ENCODE data around the gene CAPS.

DNA sequence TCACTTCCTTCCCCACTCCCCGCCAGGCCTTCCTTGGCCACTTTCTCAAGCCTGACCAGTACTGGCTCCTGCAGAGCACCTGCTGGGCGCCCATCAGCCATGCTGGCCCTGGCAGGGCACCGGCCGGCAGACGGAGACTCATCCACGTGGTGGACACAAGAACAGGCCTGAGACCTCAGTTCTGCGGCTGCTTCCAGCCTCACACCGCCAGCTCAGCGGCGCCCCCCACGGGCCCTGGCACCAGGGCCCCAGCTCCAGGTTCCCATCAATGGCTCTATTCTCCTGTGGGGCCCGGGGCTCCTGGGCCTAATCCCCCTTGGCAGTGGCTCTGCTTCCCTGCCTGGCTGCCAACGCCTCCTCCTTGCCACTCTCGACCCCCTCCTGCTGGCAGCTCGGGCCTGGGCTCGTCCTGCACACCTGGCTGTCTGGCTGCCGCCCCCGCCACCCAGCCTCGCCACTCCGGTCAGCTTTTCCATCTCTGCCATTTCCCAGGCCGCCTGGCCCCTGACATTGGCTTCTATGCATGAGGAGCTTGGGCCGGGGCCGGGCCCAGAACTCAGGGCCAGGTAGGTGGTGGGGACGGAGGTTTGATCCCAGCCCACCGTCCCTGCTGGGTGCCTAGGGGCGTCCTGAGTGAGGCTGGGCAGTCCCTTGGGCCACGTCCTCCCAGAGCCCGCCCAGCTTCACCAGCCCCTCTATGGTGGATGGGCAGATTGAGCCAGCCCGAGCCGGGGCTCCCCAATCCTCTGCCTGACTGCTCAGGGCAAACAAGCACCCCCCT lies 16.7 kb upstream of the CAPS start:
- TF ChIP-seq, protein P1, sequence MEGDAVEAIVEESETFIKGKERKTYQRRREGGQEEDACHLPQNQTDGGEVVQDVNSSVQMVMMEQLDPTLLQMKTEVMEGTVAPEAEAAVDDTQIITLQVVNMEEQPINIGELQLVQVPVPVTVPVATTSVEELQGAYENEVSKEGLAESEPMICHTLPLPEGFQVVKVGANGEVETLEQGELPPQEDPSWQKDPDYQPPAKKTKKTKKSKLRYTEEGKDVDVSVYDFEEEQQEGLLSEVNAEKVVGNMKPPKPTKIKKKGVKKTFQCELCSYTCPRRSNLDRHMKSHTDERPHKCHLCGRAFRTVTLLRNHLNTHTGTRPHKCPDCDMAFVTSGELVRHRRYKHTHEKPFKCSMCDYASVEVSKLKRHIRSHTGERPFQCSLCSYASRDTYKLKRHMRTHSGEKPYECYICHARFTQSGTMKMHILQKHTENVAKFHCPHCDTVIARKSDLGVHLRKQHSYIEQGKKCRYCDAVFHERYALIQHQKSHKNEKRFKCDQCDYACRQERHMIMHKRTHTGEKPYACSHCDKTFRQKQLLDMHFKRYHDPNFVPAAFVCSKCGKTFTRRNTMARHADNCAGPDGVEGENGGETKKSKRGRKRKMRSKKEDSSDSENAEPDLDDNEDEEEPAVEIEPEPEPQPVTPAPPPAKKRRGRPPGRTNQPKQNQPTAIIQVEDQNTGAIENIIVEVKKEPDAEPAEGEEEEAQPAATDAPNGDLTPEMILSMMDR (IDR thresholded peaks at IDR 0.05; ENCODE audit: insufficient read depth, low read length, poor library complexity, severe bottlenecking): no peak
- no peak for TF ChIP-seq EZH2phosphoT487 (conservative IDR thresholded peaks at IDR 0.05; ENCODE audit: low read length)

All from SU-DHL-6 (cell line).